Left lung (tissue), 10 donors: ENCODE measurements around the gene ZNF616. TPM values are rescaled to one million over a fixed set of nuclear protein-coding genes. Genes with fewer than 3 reads are reported as not detected.

Experiments
- ATAC-seq: fragments of 200-7000 bp; cut with Tn5 transposase; one replicate; pipeline ENCODE4 v1.9.1; 2020; ENCODE audit warnings: moderate library complexity
- DNase-seq, 4 donors: peaks; one replicate each; pipeline ENCODE4 v3.0.0-alpha.2; 2013 to 2020
- H3K27ac ChIP-seq, 2 donors: fragments of 200-600 bp; sonication (generic) in 1 of 2; one replicate each; pipeline versions ENCODE4 v1.5.0 to v1.8.0; 2020 to 2021
- H3K27me3 ChIP-seq, 2 donors: fragments of 200-600 bp; sonication (generic) in 1 of 2; one replicate each; pipeline versions ENCODE4 v1.5.0 to v1.8.0; 2020 to 2021
- H3K36me3 ChIP-seq, 2 donors: fragments of 200-600 bp; sonication (generic) in 1 of 2; one replicate each; pipeline versions ENCODE4 v1.5.0 to v1.8.0; 2020 to 2021
- H3K4me1 ChIP-seq, 2 donors: fragments of 200-600 bp; one replicate each; pipeline ENCODE4 v1.8.0; 2021
- H3K4me3 ChIP-seq, 2 donors: fragments of 200-600 bp; sonication (generic) in 1 of 2; one replicate each; pipeline versions ENCODE4 v1.5.0 to v1.8.0; 2020 to 2021; ENCODE audit warnings: mild to moderate bottlenecking in 1 of 2
- H3K9me3 ChIP-seq, 2 donors: fragments of 200-600 bp; sonication (generic) in 1 of 2; one replicate each; pipeline versions ENCODE4 v1.5.0 to v1.8.0; 2020 to 2021
- intact Hi-C, 2 donors: fragments of 100-400 bp; cut with DNase I; formaldehyde crosslinking; loops; one replicate each; pipeline versions ENCODE4 v1.11.2 to v1.14.2; 2022
- polyA plus RNA-seq, 6 donors: library from polyadenylated mRNA; unstranded; fragments of 120-200 nt; gene quantifications; one replicate each; pipeline ENCODE4 v1.2.1, GENCODE V29; 2013; ENCODE audit not compliant: insufficient read length in 6 of 6
- total RNA-seq, 2 donors: library from RNA; stranded (reverse); fragmentation: NEBNext Ultra II Directional; extraction: Animal tissue kit (Norgen Biotek cat#: 25700); gene quantifications; one replicate each; pipeline ENCODE4 v1.2.1, GENCODE V29; 2021
- TF ChIP-seq, protein P1 (sequence below), 2 donors: fragments of 200-600 bp; sonication (generic) in 1 of 2; IDR thresholded peaks; one replicate each; pipeline versions ENCODE4 v1.5.0 to v1.8.0; 2021; ENCODE audit warnings: antibody characterized with exemption in 2 of 2
- donor health status: DM: no; HTN: yes; CAD: no.
- donor health status: DM: no; HTN: no; CAD: no.

The ZNF616 gene
- total and polyA plus RNA-seq, 8 donors = 12.0 to 26.0 (median 23.1) TPM

DNA sequence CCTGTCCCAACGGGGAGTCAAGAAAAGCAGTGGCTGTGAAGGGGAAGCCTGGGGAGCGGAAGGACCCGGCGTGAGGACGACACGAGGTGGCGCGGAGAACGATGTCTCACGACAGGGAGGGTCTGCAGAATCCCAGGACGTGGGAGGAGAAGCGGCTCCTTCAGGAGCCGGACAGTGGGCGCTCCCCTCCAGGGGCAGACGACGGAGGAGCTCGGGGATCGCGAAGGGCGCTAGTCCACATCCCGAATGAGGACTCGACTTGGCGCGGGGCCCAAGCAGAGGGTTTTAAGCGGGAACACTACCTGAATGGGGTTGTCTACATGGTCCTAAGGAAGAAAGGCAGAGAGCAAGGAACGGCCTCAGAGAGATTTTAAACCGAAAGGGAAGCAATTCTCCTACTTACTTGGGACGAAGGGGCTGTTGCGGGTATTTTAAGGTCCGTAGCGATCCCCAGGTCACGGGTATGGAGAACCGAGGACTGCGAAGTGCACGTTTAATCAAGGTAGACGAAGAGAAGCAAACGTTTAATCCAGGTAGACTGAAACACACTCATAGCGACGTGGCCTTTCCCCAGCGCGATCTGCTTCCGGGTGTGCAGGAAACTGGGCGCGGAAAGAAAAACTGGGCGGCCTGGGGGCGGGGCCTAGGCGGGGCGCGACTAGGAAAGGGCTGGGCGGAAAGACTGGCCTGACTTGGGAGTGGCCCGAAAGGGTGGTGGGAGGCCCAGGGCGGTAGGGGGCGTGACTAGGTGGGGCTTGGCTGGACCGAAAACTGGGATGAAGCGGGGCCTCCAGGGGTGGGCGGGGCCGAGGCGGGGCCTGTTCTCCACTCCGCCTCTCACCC, 44.3 kb downstream of the ZNF616 start, which contains the start of gene ZNF841:
Gene ZNF841 (minus strand): TSS at position 594 of the 843 bp plus-strand sequence. CDS start 10,964 bp downstream, outside the sequence.
- Histone ChIP-seq H3K36me3 (peaks cover 0 to 34% of the 10 kb centered on the region in 2 donors), H3K4me3 (peak within 1 kb of the TSS; percentile 82 to 86), H3K4me1 (peaks cover 13 to 21% of the 10 kb centered on the region in 2 donors), H3K9me3 (peaks cover 0 to 64% of the 10 kb centered on the region in 2 donors), H3K27ac (peak within 1 kb of the TSS; percentile 65 to 81), H3K27me3 (no peaks in the 10 kb centered on the region)
- intact Hi-C loops = no loop called here
- peak; percentile 81 to 97 (median 92) for DNase-seq
- TF ChIP-seq, protein P1, sequence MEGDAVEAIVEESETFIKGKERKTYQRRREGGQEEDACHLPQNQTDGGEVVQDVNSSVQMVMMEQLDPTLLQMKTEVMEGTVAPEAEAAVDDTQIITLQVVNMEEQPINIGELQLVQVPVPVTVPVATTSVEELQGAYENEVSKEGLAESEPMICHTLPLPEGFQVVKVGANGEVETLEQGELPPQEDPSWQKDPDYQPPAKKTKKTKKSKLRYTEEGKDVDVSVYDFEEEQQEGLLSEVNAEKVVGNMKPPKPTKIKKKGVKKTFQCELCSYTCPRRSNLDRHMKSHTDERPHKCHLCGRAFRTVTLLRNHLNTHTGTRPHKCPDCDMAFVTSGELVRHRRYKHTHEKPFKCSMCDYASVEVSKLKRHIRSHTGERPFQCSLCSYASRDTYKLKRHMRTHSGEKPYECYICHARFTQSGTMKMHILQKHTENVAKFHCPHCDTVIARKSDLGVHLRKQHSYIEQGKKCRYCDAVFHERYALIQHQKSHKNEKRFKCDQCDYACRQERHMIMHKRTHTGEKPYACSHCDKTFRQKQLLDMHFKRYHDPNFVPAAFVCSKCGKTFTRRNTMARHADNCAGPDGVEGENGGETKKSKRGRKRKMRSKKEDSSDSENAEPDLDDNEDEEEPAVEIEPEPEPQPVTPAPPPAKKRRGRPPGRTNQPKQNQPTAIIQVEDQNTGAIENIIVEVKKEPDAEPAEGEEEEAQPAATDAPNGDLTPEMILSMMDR (IDR thresholded peaks at IDR 0.05) = no peak
- ATAC-seq = peak; percentile 100

DNA sequence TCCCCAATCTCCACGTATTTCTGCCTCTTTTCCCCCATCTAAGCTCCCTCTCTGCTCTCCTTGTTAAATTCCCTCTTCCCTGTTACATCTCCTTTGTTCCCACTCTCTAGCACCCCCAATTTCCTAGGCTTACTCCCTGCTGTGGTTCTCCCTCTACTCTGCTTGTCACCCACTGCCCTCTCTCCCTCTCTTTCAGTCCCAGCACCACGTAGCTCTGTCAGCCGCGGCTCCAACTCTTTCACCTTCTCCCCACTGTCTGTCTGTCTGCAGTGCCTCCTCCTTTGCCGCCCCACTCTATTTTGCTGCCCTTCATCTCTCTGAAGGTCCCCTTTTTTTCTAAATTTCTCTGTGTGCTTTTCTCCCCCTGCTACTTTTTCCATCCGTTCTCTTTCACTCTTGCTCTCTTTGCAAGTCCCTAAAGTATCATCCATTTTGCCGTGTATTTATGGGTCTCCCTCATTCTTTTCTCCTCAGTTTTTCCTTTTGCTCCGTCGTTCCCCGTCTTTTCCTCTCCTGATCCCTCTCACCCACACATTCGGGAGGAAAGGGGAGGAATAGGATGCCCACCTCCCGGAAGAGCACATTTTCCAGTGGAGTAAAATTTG, 45.1 kb downstream of the ZNF616 start:
- ATAC-seq = peak; percentile 21
- TF ChIP-seq, protein P1 (IDR thresholded peaks at IDR 0.05) = no peak
- Histone ChIP-seq H3K36me3 (peaks cover 0 to 42% of the 10 kb centered on the region in 2 donors), H3K9me3 (peaks cover 0 to 64% of the 10 kb centered on the region in 2 donors), H3K4me3 (peak overlapping the region; percentile 82 to 86), H3K27ac (peak overlapping the region in 1 of 2 donors; percentile 81), H3K4me1 (peaks cover 13 to 21% of the 10 kb centered on the region in 2 donors), H3K27me3 (no peaks in the 10 kb centered on the region)
- DNase-seq = peak in 1 of 4 donors; percentile 7
- intact Hi-C loops = no loop called here

DNA sequence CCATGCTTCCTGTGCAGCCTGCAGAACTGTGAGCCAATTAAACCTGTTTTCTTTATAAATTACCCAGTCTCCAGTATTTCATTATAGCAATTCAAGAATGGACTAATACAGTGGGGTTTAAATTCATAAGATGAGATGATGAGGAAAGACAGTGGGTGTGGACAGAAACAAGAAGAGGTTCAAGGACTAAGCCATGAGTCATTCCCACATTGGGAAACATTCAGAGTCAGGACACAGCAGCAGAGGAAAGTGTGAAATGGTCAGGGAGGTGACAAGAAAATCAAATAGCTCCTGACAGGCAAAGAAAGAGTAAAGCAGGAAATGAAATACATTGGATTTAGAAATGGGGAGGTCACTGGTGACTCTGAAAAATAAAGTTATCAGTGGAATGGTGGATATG, 53.3 kb downstream of the ZNF616 start:
- Histone ChIP-seq H3K9me3 (peaks cover 0 to 84% of the 10 kb centered on the region in 2 donors), H3K36me3 (peaks cover 0 to 100% of the 10 kb centered on the region in 2 donors), H3K27ac (no peak overlapping the region), H3K4me3 (no peak overlapping the region), H3K4me1 (no peaks in the 10 kb centered on the region), H3K27me3 (no peaks in the 10 kb centered on the region)
- DNase-seq (no peak), ATAC-seq (no peak)
- TF ChIP-seq, protein P1 (IDR thresholded peaks at IDR 0.05) = no peak
- intact Hi-C loops = no loop called here

GRCh38 chr19:52070496-52070895, 69.2 kb downstream of the ZNF616 start:
- DNase-seq (no peak), ATAC-seq (no peak)
- Histone ChIP-seq H3K27ac (no peak overlapping the region), H3K4me1 (no peaks in the 10 kb centered on the region), H3K9me3 (peaks cover 14 to 100% of the 10 kb centered on the region in 2 donors), H3K36me3 (peaks cover 22 to 100% of the 10 kb centered on the region in 2 donors), H3K27me3 (no peaks in the 10 kb centered on the region), H3K4me3 (no peak overlapping the region)
- intact Hi-C loops = no loop called here
- TF ChIP-seq, protein P1 (IDR thresholded peaks at IDR 0.05) = no peak

DNA sequence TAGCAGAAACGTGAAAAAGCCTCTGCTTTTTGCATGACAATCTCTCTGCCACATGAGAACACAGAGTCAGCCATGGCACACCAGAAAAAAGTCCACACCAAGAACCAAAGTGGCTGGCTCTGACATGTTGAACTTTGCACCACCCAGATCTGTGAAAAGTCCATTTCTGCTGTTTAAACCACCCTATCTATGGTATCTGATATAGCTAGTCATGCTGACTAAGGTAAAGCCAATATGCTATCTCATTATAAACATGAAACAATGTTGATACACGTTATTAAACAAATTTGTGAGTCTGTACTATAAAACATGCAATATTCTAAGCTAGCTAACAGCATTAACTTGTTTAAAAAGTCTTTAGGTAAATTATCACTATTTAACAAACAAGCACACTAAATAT, 70.1 kb downstream of the ZNF616 start:
- TF ChIP-seq, protein P1 (IDR thresholded peaks at IDR 0.05) = no peak
- no peak overlapping the region for H3K27ac ChIP-seq
- H3K4me3 ChIP-seq = no peak overlapping the region
- H3K9me3 ChIP-seq = peaks cover 21 to 100% of the 10 kb centered on the region in 2 donors
- DNase-seq (no peak), ATAC-seq (no peak)
- no peaks in the 10 kb centered on the region for H3K27me3 ChIP-seq
- intact Hi-C loops = no loop called here
- no peaks in the 10 kb centered on the region for H3K4me1 ChIP-seq
- peaks cover 20 to 100% of the 10 kb centered on the region in 2 donors for H3K36me3 ChIP-seq
